Measurements from ENCODE around the gene HLA-E. TPM values are rescaled to one million over a fixed set of nuclear protein-coding genes. Genes with fewer than 3 reads are reported as not detected.
"Not testable (repeated sequence)": the region's sequence is repeated elsewhere in the genome, so short reads cannot be mapped to it uniquely, and the experiment has no call there.

The HLA-E gene
- total RNA-seq, 2 donors from 2014 or later = 332 to 370 TPM

DNA sequence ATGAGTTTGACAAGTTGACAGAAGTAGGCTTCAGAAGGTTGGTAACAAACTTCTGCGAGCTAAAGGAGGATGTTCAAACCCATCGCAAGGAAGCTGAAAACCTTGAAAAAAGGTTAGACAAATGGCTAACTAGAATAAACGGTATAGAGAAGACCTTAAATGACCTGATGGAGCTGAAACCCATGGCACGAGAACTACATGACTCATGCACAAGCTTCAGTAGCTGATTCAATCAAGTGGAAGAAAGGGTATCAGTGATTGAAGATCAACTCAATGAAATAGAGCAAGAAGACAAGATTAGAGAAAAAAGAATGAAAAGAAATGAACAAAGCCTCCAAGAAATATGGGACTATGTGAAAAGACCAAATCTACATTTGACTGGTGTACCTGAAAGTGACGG is 32.6 kb downstream of the HLA-E start:
- intact Hi-C loops (cut with DNase I, micrococcal nuclease); ATAC-seq; DNase-seq: not testable (repeated sequence)

DNA sequence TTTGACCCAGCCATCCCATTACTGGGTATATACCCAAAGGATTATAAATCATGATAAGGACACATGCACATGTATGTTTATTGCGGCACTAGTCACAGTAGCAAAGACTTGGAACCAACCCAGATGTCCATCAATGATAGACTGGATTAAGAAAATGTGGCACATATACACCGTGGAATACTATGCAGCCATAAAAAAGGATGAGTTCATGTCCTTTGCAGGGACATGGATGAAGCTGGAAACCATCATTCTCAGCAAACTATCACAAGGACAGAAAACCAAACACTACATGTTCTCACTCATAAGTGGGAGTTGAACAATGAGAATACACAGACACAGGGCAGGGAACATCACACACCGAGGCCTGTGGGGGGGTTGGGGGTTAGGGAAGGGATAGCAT is 37.1 kb downstream of the HLA-E start:
- ATAC-seq; DNase-seq; intact Hi-C loops (cut with DNase I, micrococcal nuclease): not testable (repeated sequence)

DNA sequence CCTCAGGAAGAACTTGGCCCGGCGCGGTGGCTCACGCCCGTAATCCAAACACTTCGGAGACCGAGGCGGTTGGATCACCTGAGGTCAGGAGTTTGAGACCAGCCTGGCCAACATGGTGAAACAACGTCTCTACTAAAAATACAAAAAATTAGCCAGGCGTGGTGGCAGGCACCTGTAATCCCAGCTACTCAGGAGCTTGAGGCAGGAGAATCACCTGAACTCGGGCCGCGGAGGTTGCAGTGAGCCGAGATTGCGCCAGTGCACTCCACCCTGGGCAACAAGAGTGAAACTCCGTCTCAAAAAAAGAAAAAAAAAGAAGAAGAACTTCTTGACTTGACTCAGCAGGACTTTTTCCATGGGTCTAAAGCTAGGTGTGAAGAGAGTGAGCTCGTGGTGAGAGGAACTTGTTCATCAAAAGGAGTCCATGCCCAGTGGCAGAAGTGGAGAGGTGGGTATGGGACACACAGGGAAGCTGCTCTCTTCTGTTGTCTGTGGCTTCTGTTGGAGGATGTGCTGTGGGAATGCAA is 40.1 kb downstream of the HLA-E start:
- intact Hi-C loops (cut with DNase I, micrococcal nuclease); ATAC-seq; DNase-seq: not testable (repeated sequence)

DNA sequence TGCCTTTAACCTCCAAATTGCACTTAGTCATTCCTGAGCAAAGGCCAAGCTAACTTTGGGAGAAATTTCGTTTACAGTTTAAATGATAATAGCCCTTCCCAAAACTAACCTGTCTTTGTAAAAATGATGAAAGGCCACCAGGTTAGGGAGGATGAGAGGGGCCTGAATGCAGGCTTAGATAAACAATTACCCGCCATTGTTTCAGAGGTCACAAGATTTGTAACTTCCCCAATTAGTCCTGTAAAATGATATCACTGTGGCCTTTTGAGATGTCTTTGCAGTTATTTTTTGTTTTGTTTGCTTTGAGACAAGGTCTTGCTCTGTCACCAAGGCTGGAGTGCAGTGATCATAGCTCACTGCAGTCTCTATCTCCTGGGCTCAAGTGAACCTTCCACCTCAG is 40.7 kb downstream of the HLA-E start:
- ATAC-seq = no peak
- intact Hi-C loops (cut with DNase I, micrococcal nuclease) = loop anchor here in 1 of 2 donors (5.0 kb wide), 1 partner anchor 48 kb away; no protein-coding TSS in a partner anchor
- no peak for DNase-seq

DNA sequence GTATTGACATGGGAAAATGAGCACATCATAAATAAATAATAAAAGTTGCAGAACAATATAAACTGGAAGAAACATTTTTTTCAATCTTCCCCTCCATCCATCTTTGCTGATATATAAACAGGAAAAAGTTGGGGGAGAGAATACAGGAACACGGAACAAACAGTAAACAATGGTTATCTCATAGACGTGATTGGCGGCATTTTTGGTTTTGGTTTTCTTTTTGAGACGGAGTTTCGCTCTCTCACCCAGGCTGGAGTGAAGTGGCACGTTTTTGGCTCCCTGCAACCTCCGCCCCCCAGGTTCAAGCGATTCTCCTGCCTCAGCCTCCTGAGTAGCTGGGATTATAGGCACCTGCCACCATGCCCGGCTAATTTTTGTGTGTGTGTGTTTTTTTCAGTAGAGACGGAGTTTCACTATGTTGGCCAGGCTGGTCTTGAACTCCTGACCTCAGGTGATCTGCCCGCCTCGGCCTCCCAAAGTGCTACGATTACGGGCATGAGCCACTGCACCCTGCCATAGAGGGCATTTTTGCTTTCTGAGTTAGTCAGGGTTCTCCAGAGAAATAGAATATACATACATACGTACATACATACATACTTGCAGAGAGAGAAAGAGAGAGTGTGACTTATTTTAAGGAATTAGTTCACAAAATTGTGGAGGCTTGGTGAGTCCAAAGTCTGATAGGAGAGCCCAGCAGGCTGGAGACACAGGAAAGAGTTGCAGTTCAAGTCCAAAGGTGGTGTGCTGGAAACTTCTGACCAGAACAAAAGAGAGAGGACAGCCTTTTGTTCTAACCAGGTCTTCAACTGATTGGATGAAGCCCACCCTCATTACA is 44.4 kb downstream of the HLA-E start:
- ATAC-seq (peak; percentile 77), DNase-seq (no peak)
- intact Hi-C loops (cut with DNase I, micrococcal nuclease) = loop anchor here in 1 of 2 donors (5.0 kb wide), 1 partner anchor 51 kb away; no protein-coding TSS in a partner anchor

DNA sequence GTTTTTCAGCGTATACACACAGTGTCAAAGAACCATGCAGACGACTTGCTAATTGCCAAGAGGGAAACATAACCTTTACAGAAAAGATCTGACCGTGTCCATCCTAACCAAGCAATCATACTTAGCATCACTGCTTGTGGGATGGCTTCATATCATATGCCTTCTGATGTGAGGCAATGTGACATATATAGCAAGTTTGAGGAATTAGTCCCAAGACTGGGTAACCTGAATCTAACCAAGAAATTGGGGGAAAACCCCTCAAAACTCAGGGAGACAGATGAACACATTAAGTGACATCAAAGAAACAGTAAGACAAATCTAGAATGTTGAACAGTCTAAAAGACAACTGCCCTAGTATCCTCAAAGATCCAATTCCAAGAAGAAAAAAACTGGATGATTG is 48.6 kb downstream of the HLA-E start:
- ATAC-seq (no peak), DNase-seq (no peak)
- intact Hi-C loops (cut with DNase I, micrococcal nuclease) = no loop called here

DNA sequence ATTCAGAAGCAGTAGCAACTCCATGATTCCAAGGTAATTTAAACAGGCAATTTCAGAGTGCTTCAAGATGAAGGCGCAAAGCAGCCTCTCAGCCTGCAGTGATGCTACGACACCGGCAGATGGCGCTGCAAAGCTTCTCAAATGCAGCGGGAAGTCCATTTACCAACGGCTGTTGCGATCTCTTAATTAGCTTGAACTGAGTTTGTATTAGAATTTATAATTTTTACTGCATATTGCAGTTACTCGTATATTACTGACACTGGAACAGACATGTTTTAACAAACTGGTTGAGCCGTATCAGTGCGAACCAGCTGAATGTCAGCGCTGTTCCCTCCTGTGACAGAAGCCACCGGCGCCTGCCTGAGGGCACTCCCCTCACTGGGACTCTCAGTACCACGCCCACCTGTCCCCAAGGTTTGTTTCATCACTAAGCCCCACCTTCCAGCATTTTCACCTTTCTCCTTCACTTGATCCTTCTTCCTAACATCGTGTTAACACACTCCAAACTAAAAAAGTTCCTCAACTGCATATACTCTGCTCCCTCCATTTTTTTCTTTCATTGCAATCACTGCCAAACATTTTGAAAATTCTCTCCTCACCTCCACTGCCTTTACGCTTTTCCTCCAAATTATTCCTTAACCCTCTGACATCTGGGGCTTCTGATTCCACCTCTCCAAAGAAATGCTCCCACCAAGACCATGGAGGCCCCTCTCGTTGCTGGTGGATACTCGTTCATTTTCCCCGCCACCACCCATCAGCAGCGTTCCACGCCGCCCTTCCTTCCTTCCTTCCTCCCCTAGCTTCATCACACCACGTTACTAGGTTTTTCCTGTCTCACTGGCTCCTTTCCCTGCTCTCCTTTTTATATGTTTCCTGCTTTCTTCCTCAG is 52.5 kb downstream of the HLA-E start:
- peak; percentile 67 to 73 for DNase-seq
- ATAC-seq = peak; percentile 88
- intact Hi-C loops (cut with DNase I, micrococcal nuclease) = loop anchor here in 1 of 2 donors (10.0 kb wide), 1 partner anchor 57 kb away; the partner anchor contains the start of gene HLA-E

DNA sequence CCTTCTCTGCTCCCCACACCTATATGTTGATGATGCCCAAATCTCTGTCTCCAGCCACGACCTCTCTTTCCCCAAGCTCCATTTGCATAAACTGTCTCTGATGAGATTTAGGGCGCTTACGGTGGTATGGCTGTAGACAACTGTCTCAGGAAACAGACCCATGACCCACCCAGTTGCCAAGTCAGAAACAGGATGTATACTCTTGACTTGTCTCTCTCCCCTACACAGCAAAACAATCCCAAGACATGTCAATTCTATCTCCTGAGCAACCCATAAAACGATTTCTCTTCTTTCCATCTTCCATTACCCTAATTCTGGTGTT is 53.1 kb downstream of the HLA-E start:
- intact Hi-C loops (cut with DNase I, micrococcal nuclease) = loop anchor here in 1 of 2 donors (10.0 kb wide), 1 partner anchor 58 kb away; the partner anchor contains the start of gene HLA-E
- no peak for ATAC-seq
- no peak for DNase-seq

DNA sequence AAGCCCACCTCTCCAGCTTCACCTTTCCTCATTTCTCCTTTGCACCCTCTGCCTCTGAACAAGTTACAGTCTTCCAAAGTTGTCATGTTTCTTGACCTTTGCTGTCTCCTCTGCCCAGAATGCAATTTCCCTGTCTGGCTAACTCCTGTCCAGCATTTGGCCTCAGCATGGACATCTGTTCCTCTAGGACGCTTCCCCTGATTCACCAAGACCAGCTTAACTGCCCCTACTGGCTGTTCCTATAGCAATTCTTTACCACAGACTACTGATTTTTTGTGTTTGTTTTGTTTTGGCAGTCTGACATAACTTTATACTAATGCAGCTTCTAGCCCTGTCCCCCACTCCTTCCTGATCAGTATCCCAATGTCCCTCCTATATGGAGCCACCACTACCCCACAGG is 53.6 kb downstream of the HLA-E start:
- ATAC-seq (no peak), DNase-seq (no peak)
- intact Hi-C loops (cut with DNase I, micrococcal nuclease) = loop anchor here in 1 of 2 donors (10.0 kb wide), 1 partner anchor 58 kb away; the partner anchor contains the start of gene HLA-E

Other genes with a start within 250 kb of the HLA-E start
- 1 to 10 TPM; 7.8 to 9.2 TPM for gene TRIM39, start 162.6 kb upstream of the HLA-E start, total RNA-seq
- 10 to 100 TPM; 40.1 to 44.7 TPM for gene RPP21, start 144.4 kb upstream of the HLA-E start, total RNA-seq
- gene GNL1, start 67.0 kb downstream of the HLA-E start, total RNA-seq = 10 to 100 TPM; 42.6 to 43.8 TPM
- 1 to 10 TPM; 4.2 to 4.7 TPM for gene PRR3, start 67.8 kb downstream of the HLA-E start, total RNA-seq
- gene ABCF1, start 81.9 kb downstream of the HLA-E start, total RNA-seq = 10 to 100 TPM; 41.7 to 52.0 TPM
- gene PPP1R10, start 127.7 kb downstream of the HLA-E start, total RNA-seq = 10 to 100 TPM; 73.6 to 74.8 TPM
- 10 to 100 TPM; 55.7 to 60.6 TPM for gene MRPS18B, start 128.3 kb downstream of the HLA-E start, total RNA-seq
- gene ATAT1, start 137.4 kb downstream of the HLA-E start, total RNA-seq = 10 to 100 TPM; 11.3 to 13.1 TPM
- 100 to 1,000 TPM in 1 of 2 donors, 10 to 100 TPM in 1; 78.9 to 101 TPM for gene C6orf136, start 157.6 kb downstream of the HLA-E start, total RNA-seq
- 10 to 100 TPM; 27.8 to 34.8 TPM for gene DHX16, start 183.5 kb downstream of the HLA-E start, total RNA-seq
- gene PPP1R18, start 197.1 kb downstream of the HLA-E start, total RNA-seq = 10 to 100 TPM in 1 of 2 donors, 1 to 10 TPM in 1; 6.3 to 16.7 TPM
- gene NRM, start 201.5 kb downstream of the HLA-E start, total RNA-seq = 1 to 10 TPM; 4.6 to 5.4 TPM
- 10 to 100 TPM; 11.1 to 16.3 TPM for gene MDC1, start 227.8 kb downstream of the HLA-E start, total RNA-seq
- gene TUBB, start 230.8 kb downstream of the HLA-E start, total RNA-seq = 100 to 1,000 TPM; 149 to 195 TPM

All from left colon (tissue), 2 donors.